ENCODE data around the gene GALNT16. TPM values are rescaled to one million over a fixed set of nuclear protein-coding genes. Genes with fewer than 3 reads are reported as not detected.
A peak's percentile ranks its signal among the peaks of the same experiment; 100 is the strongest.

GALNT16 gene
- total RNA-seq, 4 donors from 2014 or later: 4.4 to 47.9 (median 11.6) TPM

- Histone ChIP-seq H3K9me3 (no peaks in the 10 kb centered on the region), H3K4me3 (no peak overlapping the region), H3K36me3 (no peaks in the 10 kb centered on the region), H3K4me1 (no peaks in the 10 kb centered on the region), H3K27ac (peak overlapping the region in 2 of 4 donors; percentile 22 to 46), H3K27me3 (no peaks in the 10 kb centered on the region)
- peak in 1 of 3 donors; percentile 14 for DNase-seq
- TF ChIP-seq POLR2A (IDR thresholded peaks at IDR 0.05) (no peak), CTCF (IDR thresholded peaks at IDR 0.05) (no peak)
Measured at GRCh38 chr14:69316449-69317101, 56.6 kb downstream of the GALNT16 start.

- no peaks in the 10 kb centered on the region for H3K4me1 ChIP-seq
- TF ChIP-seq POLR2A (IDR thresholded peaks at IDR 0.05) (no peak), CTCF (IDR thresholded peaks at IDR 0.05) (no peak)
- DNase-seq: peak in 1 of 3 donors; percentile 54
- no peaks in the 10 kb centered on the region for H3K27me3 ChIP-seq
- H3K4me3 ChIP-seq: no peak overlapping the region
- H3K36me3 ChIP-seq: no peaks in the 10 kb centered on the region
- peak overlapping the region in 2 of 4 donors; percentile 46 to 54 for H3K27ac ChIP-seq
- H3K9me3 ChIP-seq: no peaks in the 10 kb centered on the region
Measured at GRCh38 chr14:69317102-69317755, 57.3 kb downstream of the GALNT16 start.

GRCh38 chr14:69317780-69318179 is 57.8 kb downstream of the GALNT16 start:
- H3K4me3 ChIP-seq: no peak overlapping the region
- no peaks in the 10 kb centered on the region for H3K36me3 ChIP-seq
- H3K27me3 ChIP-seq: no peaks in the 10 kb centered on the region
- H3K27ac ChIP-seq: peak overlapping the region in 2 of 4 donors; percentile 46 to 54
- no peaks in the 10 kb centered on the region for H3K4me1 ChIP-seq
- no peaks in the 10 kb centered on the region for H3K9me3 ChIP-seq
- TF ChIP-seq CTCF (IDR thresholded peaks at IDR 0.05) (no peak), POLR2A (IDR thresholded peaks at IDR 0.05) (no peak)
- DNase-seq: peak in 1 of 3 donors; percentile 45

GRCh38 chr14:69318241-69318640 is 58.3 kb downstream of the GALNT16 start:
- H3K9me3 ChIP-seq: no peaks in the 10 kb centered on the region
- H3K4me1 ChIP-seq: no peaks in the 10 kb centered on the region
- no peaks in the 10 kb centered on the region for H3K36me3 ChIP-seq
- no peak overlapping the region for H3K27ac ChIP-seq
- H3K4me3 ChIP-seq: no peak overlapping the region
- no peaks in the 10 kb centered on the region for H3K27me3 ChIP-seq
- DNase-seq: peak in 1 of 3 donors; percentile 34
- TF ChIP-seq POLR2A (IDR thresholded peaks at IDR 0.05): no peak
- no peak for TF ChIP-seq CTCF (IDR thresholded peaks at IDR 0.05)

- Histone ChIP-seq H3K27me3 (no peaks in the 10 kb centered on the region), H3K4me3 (no peak overlapping the region), H3K27ac (no peak overlapping the region), H3K9me3 (no peaks in the 10 kb centered on the region), H3K36me3 (no peaks in the 10 kb centered on the region), H3K4me1 (no peaks in the 10 kb centered on the region)
- DNase-seq: peak in 2 of 3 donors; percentile 17 to 24
- no peak for TF ChIP-seq POLR2A (IDR thresholded peaks at IDR 0.05)
Measured at GRCh38 chr14:69318901-69319475, 59.0 kb downstream of the GALNT16 start.

GRCh38 chr14:69319911-69320310 is 60.0 kb downstream of the GALNT16 start:
- H3K4me1 ChIP-seq: no peaks in the 10 kb centered on the region
- H3K9me3 ChIP-seq: no peaks in the 10 kb centered on the region
- H3K27ac ChIP-seq: no peak overlapping the region
- no peak for TF ChIP-seq CTCF (IDR thresholded peaks at IDR 0.05)
- TF ChIP-seq POLR2A (IDR thresholded peaks at IDR 0.05): no peak
- H3K27me3 ChIP-seq: no peaks in the 10 kb centered on the region
- no peak overlapping the region for H3K4me3 ChIP-seq
- no peaks in the 10 kb centered on the region for H3K36me3 ChIP-seq
- peak in 2 of 3 donors; percentile 9 for DNase-seq
